Esophagus mucosa (tissue), 1 donor: ENCODE data around the gene CCNK. TPM values are rescaled to one million over a fixed set of nuclear protein-coding genes. Genes with fewer than 3 reads are reported as not detected.

ENCODE experiments used
- ATAC-seq: fragments of 200-7000 bp; cut with Tn5 transposase; one replicate; pipeline ENCODE4 v1.9.1; 2020
- total RNA-seq: library from RNA; stranded (reverse); gene quantifications from one replicate; pipeline ENCODE4 v1.2.4, GENCODE V29; 2023
- donor health status: DM: yes; HTN: yes; CAD: no.

CCNK gene
- total RNA-seq, 1 donor from 2014 or later, result 37.1 TPM

DNA sequence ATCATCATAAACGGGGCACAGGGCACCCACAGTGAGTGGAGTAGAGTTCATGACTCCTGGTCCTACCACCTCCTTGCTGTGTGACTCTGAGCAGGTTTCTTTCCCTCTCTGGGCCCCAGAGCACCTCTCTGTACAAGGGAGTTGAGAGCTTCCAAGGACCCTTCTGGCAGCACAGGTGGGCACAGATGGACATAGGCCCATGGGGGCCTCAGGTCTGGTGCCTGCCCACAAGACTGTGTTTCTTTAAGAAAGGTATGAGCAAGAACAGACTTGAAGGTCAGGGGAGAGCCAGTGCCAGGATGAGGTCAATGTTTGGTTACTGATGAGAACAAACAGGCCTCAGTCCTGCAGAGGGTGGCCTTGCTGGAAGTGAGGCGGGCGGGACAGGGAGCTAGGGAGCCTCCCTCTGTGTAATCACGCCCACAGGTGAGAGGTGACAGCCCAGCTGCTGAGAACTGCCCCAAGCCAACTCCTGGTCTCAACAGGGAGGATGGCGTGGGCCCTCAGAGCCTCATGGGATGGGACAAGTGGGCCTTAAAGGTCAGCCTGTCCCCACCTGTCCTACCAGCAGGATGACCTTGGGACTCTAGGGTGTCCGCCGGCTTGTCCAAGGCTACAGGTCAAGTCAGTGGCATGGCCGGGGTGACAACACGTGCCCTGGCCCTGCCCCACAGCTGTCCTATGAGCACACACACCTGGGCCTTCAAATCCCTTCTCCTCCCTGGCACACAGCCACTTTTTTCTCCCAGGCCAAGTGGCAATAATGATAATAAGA, 73.7 kb downstream of the CCNK start:
- peak; percentile 65 for ATAC-seq

DNA sequence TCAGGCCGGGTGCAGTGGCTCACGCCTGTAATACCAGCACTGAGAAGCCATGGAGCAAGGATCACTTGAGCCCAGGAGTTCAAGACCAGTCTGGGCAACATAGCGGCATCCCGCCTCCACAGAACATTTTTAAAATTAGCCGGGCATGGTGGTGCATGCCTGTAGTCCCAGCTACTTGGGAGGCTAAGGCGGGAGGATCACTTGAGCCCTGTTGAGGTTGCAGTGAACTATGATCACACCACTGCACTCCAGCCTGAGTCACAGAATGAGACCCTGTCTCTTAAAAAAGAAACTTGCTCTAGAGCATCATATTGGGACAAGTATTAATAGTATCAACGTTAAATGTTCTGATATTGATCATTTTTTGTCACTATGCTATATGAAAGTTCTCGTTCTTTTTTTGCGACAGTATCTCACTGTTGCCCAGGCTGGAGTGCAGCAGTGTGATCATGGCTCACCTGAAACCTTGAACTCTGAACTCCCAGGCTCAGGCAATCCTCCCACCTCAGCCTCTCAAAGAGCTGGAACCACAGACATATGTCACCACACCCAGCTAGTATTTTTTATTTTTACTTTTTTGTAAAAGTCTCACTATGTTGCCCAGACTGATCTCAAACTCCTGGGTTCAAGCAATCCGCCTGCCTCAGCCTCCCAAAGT, 75.1 kb downstream of the CCNK start:
- no peak for ATAC-seq

DNA sequence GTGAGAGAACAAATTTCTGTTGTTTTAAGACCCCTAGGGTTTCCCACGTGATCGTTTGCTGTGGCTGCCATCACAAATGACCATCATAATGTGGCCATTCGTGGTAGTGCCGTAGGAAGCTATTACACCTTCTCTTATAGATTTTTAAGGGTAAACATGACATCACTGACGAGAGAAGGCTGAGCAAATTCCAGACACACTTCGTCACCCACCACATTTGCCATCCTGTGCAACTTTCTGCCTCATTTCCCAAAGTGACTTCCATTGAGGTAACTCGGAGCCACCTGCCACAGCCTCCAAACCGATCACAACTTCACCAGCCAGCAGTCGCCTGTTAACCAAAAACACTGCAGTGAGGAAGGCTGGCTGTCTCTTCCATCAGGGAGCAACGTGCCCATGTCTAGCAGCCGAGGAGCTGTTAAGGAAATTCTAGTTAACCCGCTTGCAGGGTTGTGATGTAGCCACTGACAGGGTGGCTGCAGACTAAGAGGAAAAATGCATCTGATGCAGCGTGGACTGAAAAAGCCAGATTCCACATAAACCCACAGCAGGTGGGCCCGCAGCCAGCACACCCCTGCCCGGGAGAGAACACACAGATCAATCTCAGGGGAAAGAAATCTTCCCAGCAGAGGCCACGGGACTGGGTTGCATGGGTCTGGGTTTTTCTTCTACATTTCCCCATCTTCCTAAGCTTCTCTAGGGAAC, 78.2 kb downstream of the CCNK start:
- no peak for ATAC-seq

DNA sequence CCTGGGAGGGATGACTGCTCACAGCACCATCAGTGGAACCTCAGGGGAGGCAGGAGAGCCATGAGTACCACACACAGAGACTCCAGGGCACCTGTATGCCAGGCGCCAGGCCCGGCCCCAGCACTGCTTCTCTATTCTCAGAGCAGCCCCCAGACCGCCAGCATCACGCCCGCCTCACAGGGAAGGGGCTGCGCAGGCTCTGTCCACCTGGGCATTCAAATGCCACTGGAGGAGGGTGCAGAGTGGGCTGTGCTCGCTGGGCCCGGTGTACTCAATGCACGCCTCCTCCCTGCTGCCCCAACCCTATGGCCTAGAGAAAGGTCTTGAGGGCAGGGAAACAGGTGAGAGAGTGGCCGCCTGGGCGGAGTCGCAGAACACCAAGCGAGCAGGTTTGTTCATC, 79.2 kb downstream of the CCNK start:
- ATAC-seq, result no peak

DNA sequence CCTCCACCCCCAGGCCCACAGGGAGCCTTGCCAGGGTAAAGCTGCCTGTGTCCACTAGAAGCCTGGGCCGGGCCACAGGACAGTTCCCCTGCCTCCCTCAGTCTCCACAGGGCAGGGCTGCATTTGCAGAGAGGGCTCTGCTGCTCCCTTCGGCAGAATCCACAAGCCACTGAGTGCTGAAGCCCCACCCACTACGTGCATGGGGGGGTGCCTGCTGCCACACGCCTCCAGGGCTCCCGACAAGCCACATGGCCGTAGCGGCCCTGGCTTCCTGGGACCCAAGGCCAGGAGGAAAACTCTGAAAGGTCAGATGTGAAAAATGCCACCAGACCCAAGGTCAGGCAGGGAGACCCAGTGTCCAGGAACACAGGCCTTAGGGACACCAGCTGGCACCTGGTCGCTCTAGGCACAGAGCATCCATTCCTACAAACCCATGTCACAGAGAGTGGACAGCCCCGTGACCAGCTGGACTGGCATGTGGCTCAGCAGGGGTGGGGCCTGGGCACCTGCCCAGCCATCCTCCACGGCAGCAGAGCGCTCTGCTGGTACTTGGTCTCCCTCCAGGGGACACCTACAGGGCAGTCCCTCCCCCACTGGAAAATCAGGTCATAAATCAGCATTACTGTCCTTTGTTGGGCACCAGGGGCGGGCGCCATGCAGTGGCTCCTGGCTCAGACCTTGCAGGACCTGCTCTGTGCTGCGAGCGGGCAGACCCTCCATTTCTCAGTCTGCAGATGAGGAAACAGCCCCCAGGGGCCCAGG, 79.9 kb downstream of the CCNK start:
- ATAC-seq, result peak; percentile 76

DNA sequence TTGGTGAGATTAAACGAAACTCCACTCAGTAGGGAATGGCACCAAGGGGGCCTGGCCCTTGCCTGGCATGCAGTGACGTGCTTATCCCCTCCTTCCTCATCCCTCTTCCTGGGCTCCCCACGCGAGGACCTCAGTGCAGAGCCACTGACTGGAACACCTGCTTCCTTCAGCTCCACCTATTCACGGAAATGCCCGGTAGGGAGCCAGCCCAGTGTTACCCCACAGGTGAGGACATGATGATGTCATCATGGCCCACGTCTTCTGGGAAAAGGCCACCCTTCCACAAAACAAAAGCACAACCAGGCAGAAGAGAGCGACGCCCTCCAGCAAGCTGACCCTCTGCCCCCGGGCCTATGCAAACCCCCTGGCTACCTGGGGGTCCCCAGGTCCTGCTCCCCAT, 80.7 kb downstream of the CCNK start:
- peak; percentile 72 for ATAC-seq

Other genes starting within 250 kb of the CCNK start
- 10.6 TPM for gene BCL11B, start 209.2 kb upstream of the CCNK start, total RNA-seq
- 29.9 TPM for gene SETD3, start 550 bp upstream of the CCNK start, total RNA-seq
- 50.2 TPM for gene CCDC85C, start 122.8 kb downstream of the CCNK start, total RNA-seq
- gene HHIPL1, start 163.7 kb downstream of the CCNK start, total RNA-seq, result 0.28 TPM
- not detected for gene CYP46A1, start 202.9 kb downstream of the CCNK start, total RNA-seq